ES-I3 (cell line): ENCODE measurements around the gene HOXD4.

Source experiments
- H3K36me3 ChIP-seq: 2 replicates; pipeline ENCODE4 v1.6.1; 2013; ENCODE audit warnings: mild to moderate bottlenecking, low read length, control low read depth, moderate library complexity; ENCODE audit not compliant: insufficient read depth
- H3K4me1 ChIP-seq: 2 replicates; pipeline ENCODE4 v1.6.1; 2013; ENCODE audit warnings: mild to moderate bottlenecking, control low read depth, low read length; ENCODE audit not compliant: insufficient read depth
- H3K9ac ChIP-seq: 2 replicates; pipeline ENCODE4 v1.6.1; 2013; ENCODE audit warnings: low read depth, mild to moderate bottlenecking, low read length, moderate library complexity
- H3K9me3 ChIP-seq: 2 replicates; pipeline ENCODE4 v1.6.1; 2013; ENCODE audit warnings: mild to moderate bottlenecking, low read length, moderate library complexity; ENCODE audit not compliant: control insufficient read depth, insufficient read depth

HOXD4 gene

DNA sequence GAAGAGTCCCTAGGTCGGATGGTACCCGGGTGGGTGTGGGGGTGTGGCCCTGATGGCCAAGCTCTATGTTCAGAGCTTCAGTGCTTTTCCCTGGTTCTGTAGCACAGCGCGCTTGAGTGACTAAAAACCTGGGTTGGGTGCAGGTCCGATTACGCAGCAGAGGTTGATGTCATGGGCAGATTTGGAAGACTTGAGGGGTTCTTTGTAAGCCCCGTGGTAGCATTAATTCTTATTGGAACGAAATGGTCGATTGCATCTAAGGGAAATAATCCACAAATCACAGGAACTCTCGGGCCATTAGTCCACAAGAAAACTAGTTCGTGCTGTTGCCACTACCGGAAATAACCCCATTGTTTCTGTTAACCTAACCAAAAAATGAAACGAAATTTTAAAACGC lies 12.8 kb upstream of the HOXD4 start:
- H3K36me3 ChIP-seq = no peaks in the 10 kb centered on the region
- H3K9ac ChIP-seq = no peak overlapping the region
- no peaks in the 10 kb centered on the region; the same call in 1 of the 2 replicates for H3K9me3 ChIP-seq
- H3K4me1 ChIP-seq = no peaks in the 10 kb centered on the region

DNA sequence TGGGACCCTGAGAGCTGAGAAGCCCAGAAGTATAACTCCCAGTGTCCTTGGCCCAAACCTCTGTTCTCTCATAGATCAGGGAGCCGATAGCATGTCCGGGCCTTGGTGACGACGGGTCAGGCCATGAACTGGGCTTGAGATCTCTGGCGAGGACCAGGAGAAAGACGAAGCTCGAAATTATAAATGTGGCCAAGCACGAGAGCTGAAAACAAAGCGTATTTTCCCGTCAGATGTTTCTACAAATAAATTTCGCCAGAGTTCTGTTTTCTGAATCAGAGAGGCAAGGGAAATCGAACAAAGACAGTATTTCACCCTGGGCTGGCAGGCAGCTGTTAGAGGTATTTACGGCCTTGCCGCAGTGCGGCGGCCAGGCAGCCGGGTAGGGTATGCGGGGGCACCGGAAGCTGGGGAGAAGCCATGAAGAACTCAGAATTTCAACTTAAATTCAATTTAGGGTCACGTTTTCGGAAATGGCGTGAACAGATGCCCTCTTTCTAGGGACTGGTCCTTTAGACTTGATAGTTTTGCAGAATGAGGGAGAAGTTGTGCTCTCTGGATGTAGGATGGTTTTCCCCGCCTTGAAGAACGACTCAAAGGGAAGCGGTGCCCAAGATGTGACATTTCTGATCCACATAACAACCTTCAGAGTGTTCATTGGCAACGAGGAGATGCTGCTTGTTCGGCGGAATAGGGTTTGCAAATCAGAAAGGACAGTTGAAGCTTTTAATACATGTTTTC lies 12.3 kb upstream of the HOXD4 start:
- no peaks in the 10 kb centered on the region; the same call in 1 of the 2 replicates for H3K9me3 ChIP-seq
- H3K9ac ChIP-seq = no peak overlapping the region
- no peaks in the 10 kb centered on the region for H3K36me3 ChIP-seq
- no peaks in the 10 kb centered on the region for H3K4me1 ChIP-seq

GRCh38 chr2:176139661-176140512 lies 11.5 kb upstream of the HOXD4 start:
- Histone ChIP-seq H3K4me1 (no peaks in the 10 kb centered on the region), H3K36me3 (no peaks in the 10 kb centered on the region), H3K9me3 (no peaks in the 10 kb centered on the region; the same call in 1 of the 2 replicates), H3K9ac (peak overlapping the region; percentile 60; the same call in 1 of the 2 replicates)

DNA sequence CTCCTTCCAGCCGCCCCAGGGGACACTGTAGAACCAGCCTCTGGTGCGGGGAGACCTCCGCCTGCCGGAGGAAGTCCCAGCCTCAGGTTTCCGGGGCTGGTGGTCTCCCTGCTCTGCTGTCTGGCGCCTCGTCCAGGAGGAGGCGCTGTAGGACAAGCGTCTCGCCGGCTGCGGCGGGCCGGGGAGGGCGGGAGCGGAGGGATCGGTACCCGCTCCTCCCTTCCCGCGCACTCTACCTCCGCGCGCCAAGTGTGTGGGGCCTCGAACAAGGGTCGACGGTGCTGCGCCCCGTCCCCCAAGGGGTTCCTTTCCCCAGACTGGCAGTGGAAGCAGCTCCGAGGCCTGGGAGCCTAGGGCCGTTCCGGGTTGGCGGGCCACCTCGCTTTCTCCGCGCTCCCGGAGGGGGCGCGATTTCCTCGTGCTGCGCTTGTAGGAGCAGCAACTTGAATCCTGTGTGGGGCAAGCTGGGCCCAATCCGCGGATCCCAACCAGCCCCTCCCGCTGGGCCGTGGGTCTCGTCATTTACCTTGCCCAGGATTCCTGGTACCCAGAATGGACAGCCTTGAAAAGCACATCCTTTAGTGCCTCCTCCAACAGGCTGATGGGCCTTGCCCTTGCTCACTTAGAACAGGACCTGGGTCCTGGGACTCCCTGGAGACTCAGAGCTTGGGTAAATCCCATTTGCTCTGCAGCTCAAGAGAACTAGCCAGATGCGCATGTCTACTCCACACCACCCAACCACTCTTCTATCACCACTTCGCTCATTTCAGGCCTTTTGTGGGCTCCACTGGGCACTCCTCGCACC lies 10.6 kb upstream of the HOXD4 start:
- Histone ChIP-seq H3K4me1 (no peaks in the 10 kb centered on the region), H3K9me3 (no peaks in the 10 kb centered on the region), H3K36me3 (no peaks in the 10 kb centered on the region), H3K9ac (peak overlapping the region; percentile 60; the same call in 1 of the 2 replicates)

DNA sequence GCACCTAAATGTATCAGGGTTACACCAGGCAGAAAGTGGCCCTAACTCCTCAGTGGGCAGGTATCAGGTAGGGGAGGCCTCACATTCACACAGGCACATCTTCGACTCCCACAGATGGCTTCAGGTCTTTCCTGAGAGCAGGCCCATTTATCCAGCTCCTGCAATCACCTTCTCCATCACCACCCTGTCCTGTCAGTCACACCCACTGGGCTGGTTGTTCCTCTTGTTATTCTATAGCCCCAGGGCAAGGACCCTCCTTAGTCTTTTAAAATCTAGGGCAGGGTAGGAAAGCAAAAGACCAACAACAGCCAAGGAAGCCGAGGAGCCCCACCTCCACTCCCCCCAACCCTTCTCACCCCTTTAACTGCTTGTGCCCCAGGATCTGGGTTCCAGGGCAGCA lies 9.1 kb upstream of the HOXD4 start:
- no peaks in the 10 kb centered on the region for H3K4me1 ChIP-seq
- no peaks in the 10 kb centered on the region for H3K36me3 ChIP-seq
- no peak overlapping the region for H3K9ac ChIP-seq
- no peaks in the 10 kb centered on the region for H3K9me3 ChIP-seq

DNA sequence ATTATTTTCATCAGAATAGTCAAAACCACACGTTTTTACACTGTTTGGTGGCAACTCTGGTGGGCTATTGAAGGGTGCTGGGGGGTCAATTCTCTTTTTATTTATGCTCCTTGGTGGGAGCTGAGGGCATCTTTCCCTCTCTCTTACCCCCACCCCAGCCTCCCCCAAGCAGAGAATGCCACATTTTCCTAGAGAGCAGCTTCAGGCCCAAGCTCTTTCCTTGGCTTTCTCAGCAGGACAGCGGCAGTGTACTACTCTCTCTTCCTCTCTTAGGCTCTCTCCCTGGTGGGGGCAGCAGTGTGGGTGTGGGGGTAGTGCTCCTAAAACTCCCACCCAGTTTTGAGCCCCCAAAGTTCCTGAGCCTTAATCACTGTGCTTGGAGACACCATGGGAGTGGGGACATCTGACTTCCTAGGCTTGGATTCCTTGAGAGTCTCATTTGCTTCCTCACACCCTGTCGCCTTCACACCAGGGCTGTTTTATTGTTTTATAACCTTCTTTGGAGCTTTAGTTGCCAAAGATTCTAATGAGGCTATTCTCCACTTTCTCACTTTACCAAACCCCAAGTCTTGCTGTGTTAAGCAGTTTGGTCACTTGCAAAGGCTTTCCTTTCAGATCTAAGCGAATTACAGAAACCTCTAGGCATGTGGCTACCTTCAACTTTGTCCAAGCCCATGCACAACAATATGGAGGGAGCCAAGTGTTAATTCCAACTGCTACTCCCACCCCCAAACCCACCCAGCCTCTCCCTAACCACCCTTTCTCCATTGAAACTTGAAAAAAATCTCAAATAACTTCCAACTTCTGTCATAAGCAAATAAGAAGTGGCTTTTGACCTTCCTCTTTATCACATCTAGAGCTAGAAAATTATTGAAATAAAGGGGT lies 6.0 kb upstream of the HOXD4 start:
- H3K36me3 ChIP-seq = no peaks in the 10 kb centered on the region
- no peaks in the 10 kb centered on the region for H3K4me1 ChIP-seq
- H3K9ac ChIP-seq = no peak overlapping the region
- H3K9me3 ChIP-seq = no peaks in the 10 kb centered on the region

- no peaks in the 10 kb centered on the region for H3K4me1 ChIP-seq
- no peak overlapping the region for H3K9ac ChIP-seq
- no peaks in the 10 kb centered on the region for H3K36me3 ChIP-seq
- no peaks in the 10 kb centered on the region for H3K9me3 ChIP-seq
Observed at GRCh38 chr2:176146101-176146500, 5.2 kb upstream of the HOXD4 start.

- no peaks in the 10 kb centered on the region for H3K4me1 ChIP-seq
- H3K9me3 ChIP-seq = no peaks in the 10 kb centered on the region
- no peaks in the 10 kb centered on the region for H3K36me3 ChIP-seq
- no peak overlapping the region for H3K9ac ChIP-seq
Observed at GRCh38 chr2:176146645-176147044, 4.7 kb upstream of the HOXD4 start.

- Histone ChIP-seq H3K9ac (no peak overlapping the region), H3K4me1 (no peaks in the 10 kb centered on the region), H3K36me3 (no peaks in the 10 kb centered on the region), H3K9me3 (no peaks in the 10 kb centered on the region)
Observed at GRCh38 chr2:176147210-176147799, 4.0 kb upstream of the HOXD4 start.

GRCh38 chr2:176147800-176148496 lies 3.4 kb upstream of the HOXD4 start:
- Histone ChIP-seq H3K9me3 (no peaks in the 10 kb centered on the region), H3K9ac (no peak overlapping the region), H3K36me3 (no peaks in the 10 kb centered on the region), H3K4me1 (no peaks in the 10 kb centered on the region)

DNA sequence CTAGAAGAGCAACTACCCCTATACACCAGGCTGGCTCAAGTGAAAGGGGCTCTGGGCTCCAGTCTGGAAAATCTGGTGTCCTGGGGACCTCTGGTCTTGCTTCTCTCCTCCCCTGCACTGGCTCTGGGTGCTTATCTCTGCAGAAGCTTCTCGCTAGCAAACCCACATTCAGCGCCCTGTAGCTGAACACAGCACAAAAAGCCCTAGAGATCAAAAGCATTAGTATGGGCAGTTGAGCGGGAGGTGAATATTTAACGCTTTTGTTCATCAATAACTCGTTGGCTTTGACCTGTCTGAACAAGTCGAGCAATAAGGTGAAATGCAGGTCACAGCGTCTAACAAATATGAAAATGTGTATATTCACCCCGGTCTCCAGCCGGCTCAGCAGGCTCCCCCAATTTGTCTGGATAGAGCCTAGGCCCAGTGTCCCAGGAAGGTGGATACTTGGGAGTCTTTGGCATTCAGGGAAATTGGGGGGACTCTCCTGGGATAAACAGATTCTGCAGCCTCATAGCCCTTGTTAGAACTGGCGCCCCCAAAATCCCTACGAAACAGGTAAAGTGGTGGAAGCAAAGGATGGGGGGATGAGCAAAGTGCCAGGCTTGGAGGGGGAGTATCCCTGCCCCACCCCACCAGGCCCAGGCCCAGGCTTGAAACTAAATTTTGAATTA lies 2.5 kb upstream of the HOXD4 start:
- Histone ChIP-seq H3K4me1 (no peaks in the 10 kb centered on the region), H3K9me3 (no peaks in the 10 kb centered on the region), H3K9ac (no peak overlapping the region), H3K36me3 (no peaks in the 10 kb centered on the region)

DNA sequence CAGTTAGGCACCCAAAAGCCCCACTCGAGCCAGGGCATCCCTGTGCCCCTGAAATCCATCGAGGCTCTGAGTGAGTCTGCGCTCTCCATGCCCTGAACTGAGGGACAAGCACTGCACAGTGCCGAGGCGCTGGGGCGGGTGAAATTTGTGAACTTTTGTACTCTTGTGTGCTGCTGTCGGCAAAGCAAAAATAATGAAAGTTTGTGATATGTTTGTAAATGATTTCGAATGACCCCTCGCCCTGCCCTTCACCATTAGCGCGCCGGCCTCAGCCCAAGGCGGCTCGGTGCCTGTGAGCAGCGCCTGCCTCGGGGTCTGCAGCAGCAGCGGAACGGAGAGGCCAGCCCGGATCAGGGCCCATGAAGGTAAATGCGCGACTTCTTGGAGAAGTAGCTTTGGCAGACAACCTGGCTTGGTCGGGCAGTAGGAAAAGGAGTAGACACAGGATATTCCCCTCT lies 1.8 kb upstream of the HOXD4 start:
- no peak overlapping the region for H3K9ac ChIP-seq
- H3K36me3 ChIP-seq = no peaks in the 10 kb centered on the region
- H3K4me1 ChIP-seq = no peaks in the 10 kb centered on the region
- no peaks in the 10 kb centered on the region for H3K9me3 ChIP-seq
